Central memory CD4-positive, alpha-beta T cell (primary cell): ENCODE measurements around the gene CLBA1.

ENCODE experiments used
- DNase-seq: peaks from one replicate; pipeline ENCODE4 v3.0.0; 2022

CLBA1 gene

DNA sequence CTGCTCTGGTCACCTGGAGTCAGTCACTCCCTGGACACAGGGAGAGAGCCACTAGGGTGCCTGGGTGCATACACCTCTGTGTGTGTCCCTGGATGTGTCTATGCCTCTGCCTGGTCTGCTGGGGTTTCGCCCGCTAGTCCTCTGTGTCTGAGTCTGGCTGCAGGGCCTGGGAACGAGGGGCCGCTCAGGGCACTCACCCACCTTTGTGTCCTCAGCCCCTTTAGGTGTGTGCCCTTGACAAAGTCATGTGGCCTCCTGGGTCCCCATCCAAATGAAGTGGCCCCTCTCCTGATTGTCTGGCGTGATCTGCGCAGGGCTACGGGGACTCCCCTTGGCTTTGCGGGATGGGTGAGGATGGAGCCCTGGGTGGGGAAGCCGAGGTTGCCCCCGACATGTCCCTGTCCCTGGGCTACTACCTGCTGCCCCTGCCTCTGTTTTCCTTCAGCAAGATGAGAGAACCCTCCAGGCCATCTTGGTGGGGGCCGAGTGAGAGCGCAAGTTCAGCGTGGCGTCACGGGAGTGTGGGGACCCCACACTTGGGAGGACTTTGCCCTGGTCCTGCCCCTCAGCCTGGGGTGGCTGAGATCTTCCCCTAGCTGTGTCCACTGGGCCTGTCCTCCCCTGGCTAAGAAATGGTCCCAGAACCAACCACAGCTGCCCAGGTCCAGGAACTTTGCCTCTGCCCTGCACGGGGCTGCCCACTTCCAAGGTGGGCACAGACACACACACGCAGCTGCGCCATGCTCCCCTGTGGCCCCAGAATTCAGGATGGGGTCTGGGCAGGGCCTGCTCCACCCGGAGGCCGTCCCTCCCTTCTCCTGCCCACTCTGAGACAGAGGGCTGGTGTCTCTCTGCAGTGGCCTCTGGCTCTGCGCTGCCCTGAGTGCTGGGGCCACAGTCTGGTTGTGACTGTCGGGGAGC lies 4.7 kb upstream of the CLBA1 start:
- no peak for DNase-seq

DNA sequence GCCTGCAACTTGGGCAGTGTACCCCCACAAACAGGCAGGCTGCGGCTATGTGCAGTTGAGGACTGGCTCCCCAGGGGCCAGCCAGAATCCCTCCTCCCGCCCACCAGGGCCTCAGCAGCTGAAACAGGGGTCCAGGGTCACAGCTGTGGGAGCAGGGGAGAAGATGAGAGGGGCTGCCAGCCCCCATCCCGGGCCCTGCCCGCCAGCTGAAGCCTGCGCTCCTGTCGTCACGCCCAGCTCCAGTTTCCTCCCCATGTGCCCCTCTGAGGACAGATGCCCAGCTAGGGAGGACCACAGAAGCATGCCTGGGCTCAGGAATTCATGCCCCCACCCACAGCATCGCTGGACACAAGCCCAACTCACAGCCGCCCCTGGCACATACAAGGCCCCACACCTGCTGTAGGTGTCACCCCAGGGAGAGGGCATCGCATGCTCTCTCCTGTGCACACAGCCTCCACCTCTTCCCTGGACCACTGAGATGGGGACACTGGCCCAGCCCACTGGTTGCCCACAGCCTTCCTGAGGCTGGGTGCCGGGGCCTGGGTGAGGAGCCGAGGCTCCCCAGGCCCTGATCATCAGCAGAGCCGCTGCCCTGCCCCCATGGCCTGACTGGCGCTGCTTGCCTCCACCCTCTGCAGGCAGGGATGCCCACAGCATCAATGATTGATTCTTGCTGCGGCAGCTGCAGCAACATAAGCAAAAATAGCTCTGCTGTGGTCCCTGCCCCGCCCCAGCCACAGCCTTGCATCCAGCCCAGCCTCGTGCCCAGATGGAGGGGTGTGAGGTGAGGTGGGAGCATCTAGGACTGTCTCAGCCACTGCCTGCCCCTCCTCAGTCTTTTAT lies 3.7 kb upstream of the CLBA1 start:
- DNase-seq, result no peak

DNA sequence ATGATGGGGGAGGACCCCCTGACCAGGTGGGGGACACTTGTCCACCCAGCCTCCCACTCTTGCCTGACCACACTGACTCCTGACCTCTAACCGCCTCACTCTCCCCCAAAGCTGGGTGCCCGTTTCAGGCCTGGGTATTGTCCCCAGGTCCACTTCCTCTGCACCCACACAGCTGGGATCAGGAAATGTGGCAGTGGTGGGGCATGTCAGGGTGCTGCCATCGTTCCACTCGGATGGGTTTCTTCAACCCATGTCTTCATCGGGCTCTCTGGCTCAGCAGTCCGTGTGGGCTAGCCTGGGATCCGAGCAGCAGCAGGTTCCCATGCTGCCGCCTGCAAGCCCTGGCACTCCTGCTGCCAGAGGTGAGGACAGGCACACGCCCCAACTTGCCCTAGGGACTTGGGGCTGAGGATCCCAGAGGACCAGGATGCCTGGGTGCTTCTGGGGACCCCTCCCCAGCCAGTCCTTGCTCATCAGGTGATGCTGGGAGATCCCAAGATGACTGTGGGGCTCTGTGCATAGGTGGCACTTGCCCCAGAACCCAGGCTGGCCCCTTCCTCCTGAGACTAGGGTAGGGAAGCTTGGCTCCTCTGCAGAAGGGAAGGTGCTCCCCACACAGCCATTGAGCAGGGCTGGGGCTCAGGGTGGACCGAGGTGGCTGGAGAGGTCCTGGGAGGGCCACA lies 2.9 kb upstream of the CLBA1 start:
- no peak for DNase-seq

DNA sequence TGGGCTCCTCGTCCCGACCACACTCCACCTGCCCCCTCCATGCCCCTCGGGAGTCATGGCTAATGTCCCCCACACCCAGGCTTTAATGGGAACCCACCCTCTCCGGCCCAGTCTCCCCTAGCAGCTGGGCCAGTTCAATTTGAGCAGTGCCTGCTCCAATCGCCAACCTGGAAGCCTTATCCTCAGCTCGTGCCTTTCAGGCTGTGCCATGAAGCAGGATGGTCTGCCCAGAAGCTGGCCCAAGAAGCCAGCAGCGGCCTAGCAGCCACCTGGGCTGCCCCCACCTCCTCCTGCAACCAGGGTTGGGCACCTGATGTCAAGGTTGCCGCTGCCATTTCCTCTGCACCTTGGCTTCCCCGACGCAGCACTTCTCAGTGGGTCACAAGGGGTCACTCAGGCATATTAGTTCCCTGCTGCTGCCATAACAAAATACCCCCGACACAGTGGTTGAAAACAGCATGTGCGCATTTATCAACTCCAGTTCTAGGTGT lies 2.3 kb upstream of the CLBA1 start:
- DNase-seq, result no peak

DNA sequence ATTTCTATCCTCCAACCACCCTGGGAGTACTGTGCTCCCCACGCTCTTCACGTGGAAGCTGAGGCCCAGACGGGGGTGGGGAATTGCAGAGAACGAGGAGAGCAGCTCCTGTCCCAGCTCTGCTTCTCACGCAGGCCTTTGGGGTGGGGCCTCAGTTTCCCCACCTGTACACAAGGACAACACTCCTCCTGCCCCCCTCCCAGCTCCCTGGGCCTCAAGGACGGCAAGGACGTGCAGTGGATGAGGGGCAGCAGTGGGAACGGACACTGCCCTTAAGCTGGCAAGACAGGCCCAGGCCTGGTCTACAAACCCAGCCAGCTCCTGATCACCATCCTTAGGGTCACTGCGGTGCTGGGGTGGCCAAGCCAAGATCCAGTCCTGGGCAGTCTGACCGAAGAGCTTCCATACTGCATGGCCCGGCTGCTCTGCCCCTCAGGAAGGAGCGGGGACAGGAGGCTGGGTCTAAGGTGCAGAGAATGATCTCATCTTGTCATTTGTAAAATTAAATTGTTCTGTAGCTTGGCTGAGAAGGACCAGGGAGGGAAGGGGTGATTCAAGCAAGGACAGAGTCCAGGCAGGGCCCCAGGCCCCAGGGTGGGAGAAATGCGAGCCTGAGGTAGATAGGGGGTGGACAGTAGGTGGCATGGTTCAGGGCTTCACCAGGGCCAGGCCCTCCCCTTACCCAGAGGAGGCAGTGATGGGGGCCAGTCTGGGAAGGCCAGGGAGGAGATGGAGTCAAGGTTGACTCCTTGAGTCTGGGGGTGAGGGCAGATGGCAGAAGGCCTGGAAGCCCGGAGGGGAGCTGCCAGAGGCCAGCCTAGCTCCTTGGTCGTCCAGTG lies 1.3 kb upstream of the CLBA1 start:
- no peak for DNase-seq

DNA sequence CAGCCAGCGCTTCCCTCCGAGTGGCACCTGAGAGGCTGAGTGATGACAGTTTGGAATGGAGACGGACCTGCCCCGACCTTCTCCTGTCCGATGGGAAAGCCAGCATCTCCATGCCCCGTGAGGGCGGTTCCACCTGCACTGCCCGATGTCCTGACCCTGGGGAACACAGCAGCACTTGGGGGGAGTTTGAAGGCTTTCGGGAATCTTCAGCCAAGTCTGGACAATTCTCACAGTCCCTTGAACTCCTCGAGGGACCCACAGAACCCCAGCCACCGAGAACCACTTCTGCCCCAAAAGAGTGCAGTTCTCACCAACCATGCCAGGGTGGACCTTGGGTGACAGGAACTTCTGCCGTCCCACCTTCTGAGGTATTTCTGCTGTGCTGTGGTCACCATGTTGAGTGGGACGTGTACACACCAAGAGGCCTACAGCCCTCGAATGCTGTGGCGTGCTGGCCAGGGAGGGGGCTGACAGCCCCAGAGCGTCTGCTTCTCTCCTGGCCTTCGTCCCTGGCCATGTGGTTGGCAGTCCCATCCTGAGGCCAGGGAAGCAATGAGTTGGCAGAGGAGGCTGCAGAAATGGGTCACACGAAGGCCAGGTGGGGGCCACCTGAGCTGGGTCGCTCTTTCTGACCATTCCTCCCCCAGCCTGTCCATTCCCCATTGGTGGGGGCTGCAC lies 1.0 kb downstream of the CLBA1 start:
- no peak for DNase-seq

DNA sequence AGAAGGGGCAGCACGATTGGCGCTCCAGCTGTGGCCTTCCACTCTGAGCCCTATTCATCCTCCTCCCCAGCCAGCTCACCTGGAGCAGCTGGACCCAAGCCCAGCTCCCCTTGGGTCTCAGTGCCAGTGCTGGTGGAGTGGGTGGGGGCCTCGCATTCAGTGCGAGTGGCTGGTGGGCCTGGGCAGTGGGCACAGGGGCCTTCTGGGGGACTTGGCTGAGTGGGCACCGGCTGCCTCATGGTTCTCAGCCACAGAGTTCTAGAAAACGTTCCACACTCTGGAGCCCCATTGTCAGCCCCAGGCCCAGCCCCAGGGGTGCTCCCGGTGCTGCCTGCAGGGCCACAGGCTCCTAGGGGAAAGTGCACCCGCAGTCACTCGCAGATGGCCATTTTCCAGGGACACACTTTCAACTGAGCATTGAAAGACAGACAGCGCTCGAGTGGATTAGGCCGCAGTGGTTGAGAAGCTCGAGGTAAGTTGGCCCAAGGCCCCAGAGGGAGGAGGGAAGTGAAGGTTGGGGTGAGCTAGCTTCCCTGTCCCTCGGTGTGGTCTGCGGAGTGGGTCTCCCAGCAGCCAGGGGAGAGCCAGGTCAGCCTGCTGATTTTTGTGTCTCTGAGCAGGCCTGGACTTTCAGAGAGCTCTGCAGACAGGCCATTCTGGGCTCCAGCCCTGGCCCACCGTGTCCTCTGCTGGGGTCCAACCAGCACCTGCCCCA lies 3.8 kb downstream of the CLBA1 start:
- DNase-seq, result no peak

DNA sequence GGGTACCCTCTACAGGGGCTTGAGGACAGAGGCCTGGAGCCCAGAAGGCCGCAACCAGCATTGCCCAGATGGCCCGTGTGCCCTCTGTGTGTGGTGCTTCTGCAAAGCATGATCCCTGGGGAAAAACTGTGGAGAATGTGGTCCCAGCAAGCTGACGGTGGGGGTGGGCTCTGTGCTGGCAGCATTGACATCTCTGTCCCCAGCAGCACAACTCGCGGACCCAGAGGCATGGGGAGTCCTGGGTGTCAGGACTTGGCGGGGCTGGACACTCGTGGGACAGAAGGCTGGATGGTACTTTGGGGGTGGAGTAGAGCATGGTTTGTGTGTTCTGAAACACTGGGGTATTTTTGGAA lies 4.3 kb downstream of the CLBA1 start:
- no peak for DNase-seq

DNA sequence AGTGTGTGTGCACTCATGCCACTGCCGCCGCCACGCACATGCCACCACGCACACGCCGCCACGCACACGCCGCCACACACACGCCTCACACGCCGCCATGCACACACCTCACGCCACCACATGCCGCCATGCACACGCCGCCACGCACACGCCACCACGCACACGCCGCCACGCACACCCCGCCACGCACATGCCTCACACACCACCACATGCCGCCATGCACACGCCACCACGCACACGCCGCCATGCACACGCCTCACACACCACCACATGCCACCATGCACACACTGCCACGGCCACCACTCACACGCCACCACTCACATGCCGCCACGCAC lies 6.3 kb downstream of the CLBA1 start:
- no peak for DNase-seq

DNA sequence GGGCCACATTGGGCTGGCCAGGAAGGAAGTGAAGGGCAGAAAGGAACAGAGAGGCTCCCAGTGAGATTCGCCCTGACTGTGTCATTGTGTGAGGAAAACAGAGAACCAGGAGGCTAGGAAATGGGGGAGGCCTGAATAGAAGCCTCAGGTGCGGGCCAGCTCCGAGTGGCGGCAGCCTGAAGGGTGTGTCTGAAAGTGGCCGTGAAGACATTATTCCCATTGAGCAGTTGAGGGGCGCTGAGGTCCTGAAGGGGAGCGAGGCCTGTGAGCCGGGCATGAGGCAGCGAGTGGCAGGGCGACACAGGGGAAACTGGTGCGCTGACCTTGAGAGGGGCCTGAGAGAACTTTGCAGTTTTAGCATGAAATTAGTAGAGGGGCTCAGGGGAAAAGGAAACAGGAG lies 6.9 kb downstream of the CLBA1 start:
- DNase-seq, result no peak

DNA sequence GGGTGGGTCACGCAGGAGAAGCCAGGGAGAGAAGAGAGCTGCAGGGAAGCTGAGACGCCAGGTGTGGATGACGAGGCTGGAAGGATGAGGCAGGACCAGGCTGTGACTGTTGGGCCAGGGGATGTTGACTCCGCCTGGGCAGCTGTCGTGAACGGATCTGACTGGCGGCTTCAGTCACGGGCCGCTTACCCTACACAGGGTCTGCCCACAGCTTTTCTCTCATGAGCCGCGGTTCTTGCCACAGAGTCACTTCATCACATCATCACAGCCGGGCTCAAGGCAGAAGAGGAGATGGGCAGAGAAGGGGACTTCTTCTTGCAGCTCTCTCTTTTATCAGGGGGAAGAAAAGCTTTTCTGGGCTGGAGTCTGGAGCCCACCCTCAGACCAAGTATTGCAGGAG lies 7.7 kb downstream of the CLBA1 start:
- no peak for DNase-seq

DNA sequence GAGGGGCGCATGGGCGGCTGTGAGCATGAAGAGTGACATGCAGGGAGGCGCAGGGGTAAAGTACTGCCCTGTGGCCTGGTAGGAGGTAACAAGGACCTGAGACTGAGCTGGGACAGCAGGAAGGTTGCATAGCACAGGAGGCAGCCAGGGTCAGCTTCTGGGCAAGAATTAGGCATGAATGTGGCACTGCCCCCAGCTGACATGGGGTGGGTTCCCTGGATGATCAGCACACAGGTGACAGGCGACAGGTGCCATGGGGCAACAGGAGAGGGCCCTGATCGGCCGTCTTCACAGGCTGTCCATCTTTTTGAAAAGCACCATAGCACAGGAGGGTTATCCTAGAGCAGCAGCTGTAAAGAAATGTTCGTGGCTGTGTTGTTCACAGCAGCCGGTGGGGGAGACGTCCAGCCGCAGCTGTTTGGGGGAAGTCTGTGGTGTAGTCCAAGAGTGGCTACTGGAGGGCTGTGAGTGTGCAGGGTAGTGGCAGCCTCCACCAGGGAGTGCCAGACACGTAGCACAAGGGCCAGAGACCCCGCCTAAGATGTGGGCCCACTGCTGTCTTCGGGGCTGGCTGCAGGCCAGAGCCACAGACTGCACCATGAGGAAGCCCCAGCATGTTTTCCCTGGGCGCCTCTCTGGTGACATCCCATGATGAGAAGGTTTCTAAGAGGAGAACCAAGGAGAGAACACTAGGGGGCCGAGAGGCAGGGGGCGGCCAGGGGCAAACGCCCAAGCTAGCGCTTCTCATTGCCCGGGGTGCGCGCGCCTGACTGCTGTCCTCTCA lies 8.4 kb downstream of the CLBA1 start:
- DNase-seq, result no peak

DNA sequence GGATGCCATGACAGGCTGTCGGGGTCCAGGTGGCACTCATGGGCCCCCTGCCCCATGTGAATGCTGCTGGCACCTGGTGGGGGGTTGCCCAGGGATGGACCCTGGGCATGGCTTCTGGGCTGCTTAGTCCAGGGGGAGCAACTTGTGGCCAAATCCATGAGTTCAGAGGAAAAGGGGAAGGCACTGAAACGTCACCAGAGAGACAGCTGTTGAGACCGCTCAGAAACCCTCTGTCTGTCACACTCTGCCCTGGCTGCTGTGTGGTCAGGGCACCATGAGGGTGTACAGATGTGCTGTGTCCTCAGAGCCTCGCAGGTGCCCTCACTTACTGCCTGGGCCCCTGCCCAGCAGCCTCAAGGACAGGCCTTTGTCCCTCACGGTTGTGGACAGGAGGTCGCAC lies 9.4 kb downstream of the CLBA1 start:
- DNase-seq, result no peak

DNA sequence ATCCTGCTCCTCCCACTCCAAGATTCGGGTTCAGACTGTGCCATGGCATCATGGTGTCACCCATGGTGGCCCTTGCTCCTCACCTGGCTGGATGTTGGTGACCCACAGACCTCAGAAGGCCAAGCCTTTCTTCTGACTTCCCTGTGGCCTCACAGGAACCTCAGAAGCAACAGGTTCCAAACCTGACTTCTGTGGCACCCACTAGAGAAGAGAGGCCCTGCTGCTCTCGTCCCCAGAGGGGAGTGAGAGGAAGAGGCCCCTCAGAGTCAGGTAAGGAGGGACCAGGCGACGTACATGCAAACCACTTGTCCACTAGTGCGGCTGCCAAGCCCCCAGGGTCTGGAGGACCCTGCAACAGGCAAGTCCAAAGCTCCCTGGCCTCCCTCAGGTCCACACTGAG lies 10.4 kb downstream of the CLBA1 start:
- DNase-seq, result no peak

DNA sequence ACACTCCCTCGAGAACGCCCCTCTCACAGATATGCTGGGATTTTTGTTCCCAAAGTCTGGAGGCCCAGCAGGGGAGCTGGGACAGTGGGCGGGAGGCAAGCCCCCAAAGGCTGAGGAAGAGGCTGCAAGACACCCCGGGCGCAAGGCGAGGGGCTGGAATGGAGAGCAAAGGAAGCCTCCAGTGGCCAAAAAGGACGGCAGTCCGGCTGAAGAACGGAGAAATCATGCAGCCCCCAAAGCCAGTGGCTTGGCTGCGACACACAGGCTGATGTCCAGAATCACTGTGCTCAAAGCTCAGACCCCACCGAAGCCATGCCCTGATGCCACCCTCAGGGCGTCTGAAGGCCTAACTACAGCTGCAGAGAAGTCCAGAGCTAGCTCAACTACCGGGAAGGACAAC lies 10.9 kb downstream of the CLBA1 start:
- DNase-seq, result no peak

DNA sequence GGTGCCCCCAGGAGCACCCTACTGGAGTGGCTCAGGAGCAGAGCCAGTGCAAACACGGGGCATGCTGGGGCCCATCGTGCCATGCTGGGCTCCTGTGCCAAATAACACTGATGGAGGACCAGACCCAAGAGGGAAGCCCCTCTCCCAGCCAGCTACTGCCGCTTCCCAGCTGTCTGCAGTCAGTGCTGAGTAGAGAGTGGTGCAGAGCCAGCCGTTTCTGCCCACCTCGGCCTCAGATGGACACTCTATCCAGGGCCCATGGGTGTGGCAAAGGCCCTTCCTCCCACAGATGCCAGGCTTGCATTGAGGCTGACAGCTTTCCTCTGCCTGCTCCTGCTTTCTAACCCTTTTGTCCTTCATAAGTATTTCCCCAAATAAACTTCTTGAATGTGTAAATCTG lies 13.2 kb downstream of the CLBA1 start:
- no peak for DNase-seq

DNA sequence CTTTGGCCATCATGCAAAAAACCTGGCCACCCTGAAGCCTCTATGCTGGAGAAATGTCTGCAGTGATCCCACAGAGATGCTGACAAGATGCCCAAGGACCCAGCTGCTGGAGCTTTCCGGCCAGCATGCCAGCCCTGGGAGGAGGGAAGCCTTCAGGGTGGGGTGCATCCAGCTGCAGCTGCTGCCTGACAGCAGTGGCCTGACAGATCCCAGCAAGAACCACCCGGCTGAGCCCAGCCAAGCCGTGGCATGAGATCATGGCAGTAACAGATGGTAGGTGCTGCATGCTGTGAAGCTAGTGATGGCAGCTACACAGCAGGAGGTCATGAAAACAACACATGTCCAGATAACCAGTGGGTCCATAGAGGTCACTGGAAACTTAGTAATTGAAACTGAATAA lies 13.8 kb downstream of the CLBA1 start:
- no peak for DNase-seq

DNA sequence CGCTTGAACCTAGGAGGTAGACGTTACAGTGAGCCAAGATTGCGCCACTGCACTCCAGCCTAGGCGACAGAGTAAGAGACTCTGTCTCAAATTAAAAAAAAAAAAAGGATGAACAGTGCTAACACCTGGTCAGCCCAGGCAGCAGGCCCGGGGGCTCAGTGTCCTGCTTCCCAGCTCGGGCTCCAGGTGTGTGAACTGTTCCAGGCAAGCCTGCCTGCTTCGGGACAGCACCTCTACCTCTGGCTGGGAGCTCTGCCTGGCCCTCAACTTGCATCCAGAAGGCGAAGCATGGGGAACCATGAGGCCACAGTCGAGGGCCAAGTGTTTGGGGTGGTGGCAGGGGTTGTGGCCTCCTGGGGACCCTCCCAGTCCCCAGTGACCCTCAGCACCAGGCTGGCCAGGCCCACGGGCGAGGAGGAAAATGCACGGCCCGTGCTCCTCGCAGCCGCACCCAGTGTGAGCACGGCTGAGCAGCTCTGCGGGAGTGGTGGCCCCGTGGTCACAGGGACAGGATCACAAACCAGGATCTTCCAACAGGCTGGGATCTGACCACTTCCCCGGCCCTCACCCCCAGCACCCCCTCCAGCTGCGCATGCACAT lies 19.8 kb downstream of the CLBA1 start:
- DNase-seq, result no peak

DNA sequence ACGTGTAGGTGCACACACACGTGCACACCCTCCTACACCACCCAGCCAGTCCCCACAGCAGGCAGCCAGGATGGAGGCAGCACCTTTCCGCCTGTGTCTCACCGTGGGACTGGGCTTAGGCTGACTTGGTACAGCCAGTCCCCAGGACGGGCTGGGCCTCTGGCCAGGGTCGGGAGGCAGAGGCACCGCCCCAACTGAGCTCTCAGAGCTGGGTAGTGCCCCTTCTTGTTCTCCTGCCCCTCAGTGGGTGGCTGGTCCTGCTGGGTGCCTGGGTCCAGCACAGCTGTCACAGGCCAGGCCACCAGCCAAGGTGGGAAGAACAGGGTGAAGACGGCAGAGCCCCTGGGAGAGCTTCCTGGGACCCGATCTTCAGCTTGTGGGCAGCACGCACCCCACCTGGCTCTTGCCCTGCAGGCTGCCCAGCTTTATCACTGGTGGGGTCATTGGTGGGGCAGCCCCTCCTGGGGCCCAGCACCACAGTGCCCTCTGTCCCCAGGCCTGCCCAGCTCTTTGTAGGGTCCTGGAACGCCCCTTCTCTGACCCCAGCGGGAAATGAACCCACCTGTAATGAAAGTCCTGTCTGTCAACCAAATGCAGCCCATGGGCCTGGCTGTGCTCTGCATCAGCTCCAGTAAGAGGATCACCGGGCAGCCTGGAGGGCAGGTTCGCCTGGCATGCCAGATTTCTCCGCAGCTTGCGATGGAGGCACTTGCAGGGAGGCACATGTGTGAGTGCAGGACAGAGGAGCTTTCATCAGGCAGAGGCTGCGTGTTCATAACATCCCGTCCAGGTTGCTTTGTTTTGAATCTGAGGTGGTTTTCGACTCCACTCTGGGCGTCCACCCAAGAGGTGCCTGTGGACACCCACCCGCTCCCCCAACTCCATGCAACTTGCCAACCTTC lies 20.6 kb downstream of the CLBA1 start:
- DNase-seq, result no peak
